ENCODE measurements around the gene HIPK1.

HIPK1 gene

GRCh38 chr1:113928941-113929749 lies at the start of gene HIPK1:
HIPK1 (plus strand) TSS chr1:113929324.
- DNase-seq (ENCODE audit: low spot score) = peak; percentile 89

GRCh38 chr1:113879739-113880038 lies 49.4 kb upstream of the HIPK1 start:
- DNase-seq (ENCODE audit: low spot score) = no peak

GRCh38 chr1:113881661-113882060 lies 47.5 kb upstream of the HIPK1 start:
- no peak for DNase-seq (ENCODE audit: low spot score)

GRCh38 chr1:113886417-113887401 lies 42.4 kb upstream of the HIPK1 start:
- DNase-seq (ENCODE audit: low spot score) = no peak

GRCh38 chr1:113887402-113888175 lies 41.5 kb upstream of the HIPK1 start, which contains the start of gene BCL2L15:
BCL2L15 (minus strand) TSS chr1:113887581; CDS start chr1:113887375, 206 bp downstream.
- peak; percentile 84 for DNase-seq (ENCODE audit: low spot score)

GRCh38 chr1:113890816-113891215 lies 38.3 kb upstream of the HIPK1 start:
- DNase-seq (ENCODE audit: low spot score) = no peak

GRCh38 chr1:113891631-113892220 lies 37.4 kb upstream of the HIPK1 start:
- no peak for DNase-seq (ENCODE audit: low spot score)

- DNase-seq (ENCODE audit: low spot score) = no peak
Observed at GRCh38 chr1:113893267-113893666, 35.9 kb upstream of the HIPK1 start.

GRCh38 chr1:113895098-113895497 lies 34.0 kb upstream of the HIPK1 start:
- DNase-seq (ENCODE audit: low spot score) = no peak

- no peak for DNase-seq (ENCODE audit: low spot score)
Observed at GRCh38 chr1:113895961-113896360, 33.2 kb upstream of the HIPK1 start.

- DNase-seq (ENCODE audit: low spot score) = no peak
Observed at GRCh38 chr1:113898241-113898814, 30.8 kb upstream of the HIPK1 start.

- no peak for DNase-seq (ENCODE audit: low spot score)
Observed at GRCh38 chr1:113899111-113899510, 30.0 kb upstream of the HIPK1 start.

- no peak for DNase-seq (ENCODE audit: low spot score)
Observed at GRCh38 chr1:113901191-113901590, 27.9 kb upstream of the HIPK1 start.

- no peak for DNase-seq (ENCODE audit: low spot score)
Observed at GRCh38 chr1:113903501-113904292, 25.4 kb upstream of the HIPK1 start.

- no peak for DNase-seq (ENCODE audit: low spot score)
Observed at GRCh38 chr1:113904293-113904673, 24.8 kb upstream of the HIPK1 start.

GRCh38 chr1:113904674-113905434 lies 24.3 kb upstream of the HIPK1 start, which contains the start of the genes AP4B1 and DCLRE1B:
AP4B1 (minus strand) TSS chr1:113904799; CDS start chr1:113904717, 82 bp downstream.
DCLRE1B (plus strand) TSS chr1:113905326; CDS start chr1:113905587, 261 bp downstream.
- DNase-seq (ENCODE audit: low spot score) = peak; percentile 99

GRCh38 chr1:113905435-113905861 lies 23.7 kb upstream of the HIPK1 start:
- DNase-seq (ENCODE audit: low spot score) = peak; percentile 14

- no peak for DNase-seq (ENCODE audit: low spot score)
Observed at GRCh38 chr1:113912594-113913311, 16.4 kb upstream of the HIPK1 start.

- DNase-seq (ENCODE audit: low spot score) = no peak
Observed at GRCh38 chr1:113913312-113913668, 15.8 kb upstream of the HIPK1 start.

Data from LoVo (cell line).